ENCODE data around the gene B3GLCT. TPM values are rescaled to one million over a fixed set of nuclear protein-coding genes. Genes with fewer than 3 reads are reported as not detected.

The B3GLCT gene
- total RNA-seq (1 to 10 TPM; 1.6 to 3.4 (median 2.1) TPM), polyA plus RNA-seq (1 to 10 TPM; 1.5 to 1.9 TPM)

DNA sequence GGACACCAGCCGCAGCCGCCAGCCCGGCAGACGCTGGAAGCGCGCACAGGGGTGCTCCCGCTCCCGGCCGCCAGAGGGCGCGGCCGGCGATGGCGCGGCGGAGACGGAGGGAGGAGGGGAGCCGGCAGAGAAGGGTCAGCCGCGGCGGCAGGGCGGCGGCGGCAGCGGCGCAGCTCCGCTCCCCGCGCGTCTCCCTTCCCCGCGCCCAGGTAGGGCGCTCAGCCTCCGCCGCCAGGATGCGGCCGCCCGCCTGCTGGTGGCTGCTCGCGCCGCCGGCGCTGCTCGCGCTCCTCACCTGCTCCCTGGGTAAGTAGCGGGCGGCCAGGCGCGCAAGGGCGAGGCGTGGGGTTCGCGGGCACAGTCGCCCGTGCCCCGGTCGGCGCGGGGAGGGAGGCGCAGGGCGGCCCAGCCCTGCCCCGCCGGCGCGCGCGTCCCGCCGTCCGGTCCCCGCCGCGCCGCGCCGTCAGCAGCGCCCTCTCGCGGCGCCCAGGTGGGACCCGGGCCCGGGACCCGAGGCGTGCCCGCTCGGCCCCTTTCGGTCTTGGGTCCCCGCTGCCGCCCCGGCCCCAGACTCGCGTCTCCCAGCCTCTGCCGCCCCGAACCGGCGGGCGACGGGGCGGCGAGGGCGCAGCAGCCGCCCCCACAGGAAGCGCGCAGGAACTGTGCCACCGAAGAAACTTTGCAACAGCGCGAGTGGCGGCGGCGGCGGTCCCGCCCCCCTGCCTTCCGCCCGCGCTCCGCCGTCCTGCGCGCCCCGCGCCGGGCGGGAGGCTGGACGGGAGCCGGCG lies at the start of gene B3GLCT:
Gene B3GLCT, plus strand, starts transcription at position 127 of the 788 bp plus-strand sequence. Its CDS starts 110 bp downstream, at position 237.
- H3K27me3 ChIP-seq, result no peaks in the 10 kb centered on the region
- intact Hi-C loops (cut with DNase I), result no loop called here
- DNase-seq (peak; percentile 67 to 96 (median 86)), ATAC-seq (peak; percentile 86 to 96 (median 91)), FAIRE-seq (no peak)
- 0% methylated on average over 58 to 126 of the region's 126 CpGs for WGBS, 2 donors
- TF ChIP-seq, protein P1, sequence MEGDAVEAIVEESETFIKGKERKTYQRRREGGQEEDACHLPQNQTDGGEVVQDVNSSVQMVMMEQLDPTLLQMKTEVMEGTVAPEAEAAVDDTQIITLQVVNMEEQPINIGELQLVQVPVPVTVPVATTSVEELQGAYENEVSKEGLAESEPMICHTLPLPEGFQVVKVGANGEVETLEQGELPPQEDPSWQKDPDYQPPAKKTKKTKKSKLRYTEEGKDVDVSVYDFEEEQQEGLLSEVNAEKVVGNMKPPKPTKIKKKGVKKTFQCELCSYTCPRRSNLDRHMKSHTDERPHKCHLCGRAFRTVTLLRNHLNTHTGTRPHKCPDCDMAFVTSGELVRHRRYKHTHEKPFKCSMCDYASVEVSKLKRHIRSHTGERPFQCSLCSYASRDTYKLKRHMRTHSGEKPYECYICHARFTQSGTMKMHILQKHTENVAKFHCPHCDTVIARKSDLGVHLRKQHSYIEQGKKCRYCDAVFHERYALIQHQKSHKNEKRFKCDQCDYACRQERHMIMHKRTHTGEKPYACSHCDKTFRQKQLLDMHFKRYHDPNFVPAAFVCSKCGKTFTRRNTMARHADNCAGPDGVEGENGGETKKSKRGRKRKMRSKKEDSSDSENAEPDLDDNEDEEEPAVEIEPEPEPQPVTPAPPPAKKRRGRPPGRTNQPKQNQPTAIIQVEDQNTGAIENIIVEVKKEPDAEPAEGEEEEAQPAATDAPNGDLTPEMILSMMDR (IDR thresholded peaks at IDR 0.05), result peak; percentile 78 to 94 (median 86)
- H3K36me3 ChIP-seq, result no peaks in the 10 kb centered on the region
- peak within 1 kb of the TSS; percentile 61 to 85 (median 80) for H3K4me3 ChIP-seq
- H3K4me1 ChIP-seq, result peaks cover 0 to 7% (median 0%) of the 10 kb centered on the region in 3 donors
- H3K9me3 ChIP-seq, result no peaks in the 10 kb centered on the region
- H3K27ac ChIP-seq, result peak within 1 kb of the TSS; percentile 85 to 98 (median 92)

DNA sequence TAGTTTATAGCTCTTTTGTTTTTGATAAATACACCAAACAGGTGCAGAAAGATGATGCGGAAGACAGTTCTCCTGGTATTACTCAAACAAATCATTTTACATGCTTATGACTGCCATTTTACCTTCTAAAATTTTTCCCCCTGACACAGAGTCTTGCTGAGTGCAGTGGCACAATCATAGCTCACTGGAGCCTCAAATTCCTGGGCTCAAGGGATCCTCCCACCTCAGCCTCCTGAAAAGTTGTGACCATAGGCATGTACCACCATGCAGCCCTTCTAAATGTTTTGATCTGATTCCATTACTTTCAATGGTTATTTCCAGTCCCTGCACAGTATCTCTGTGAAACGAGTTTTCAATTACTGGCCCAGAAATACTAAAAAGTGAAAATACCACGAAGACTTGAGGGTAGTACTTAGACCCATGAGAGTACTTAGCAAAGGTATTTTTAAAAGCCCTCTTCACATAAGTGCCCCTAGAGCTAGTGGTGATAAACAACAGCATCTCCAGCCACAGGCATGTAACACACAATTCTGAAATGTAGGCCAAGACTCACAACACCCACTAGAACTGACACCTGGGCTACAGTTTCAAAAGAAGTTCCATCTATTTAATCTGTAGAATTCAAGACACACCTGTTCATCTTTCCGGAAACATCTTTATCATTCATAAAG lies 49.3 kb upstream of the B3GLCT start:
- no peaks in the 10 kb centered on the region for H3K27me3 ChIP-seq
- no peaks in the 10 kb centered on the region for H3K4me1 ChIP-seq
- intact Hi-C loops (cut with DNase I), result no loop called here
- TF ChIP-seq, protein P1 (IDR thresholded peaks at IDR 0.05), result no peak
- ATAC-seq (no peak), DNase-seq (no peak), FAIRE-seq (no peak)
- H3K4me3 ChIP-seq, result no peak overlapping the region
- WGBS, 2 donors, result 92% methylated on average over 4 of the region's 4 CpGs
- no peak overlapping the region for H3K27ac ChIP-seq
- H3K9me3 ChIP-seq, result no peaks in the 10 kb centered on the region
- peaks cover 9 to 89% (median 27%) of the 10 kb centered on the region in 3 donors for H3K36me3 ChIP-seq

DNA sequence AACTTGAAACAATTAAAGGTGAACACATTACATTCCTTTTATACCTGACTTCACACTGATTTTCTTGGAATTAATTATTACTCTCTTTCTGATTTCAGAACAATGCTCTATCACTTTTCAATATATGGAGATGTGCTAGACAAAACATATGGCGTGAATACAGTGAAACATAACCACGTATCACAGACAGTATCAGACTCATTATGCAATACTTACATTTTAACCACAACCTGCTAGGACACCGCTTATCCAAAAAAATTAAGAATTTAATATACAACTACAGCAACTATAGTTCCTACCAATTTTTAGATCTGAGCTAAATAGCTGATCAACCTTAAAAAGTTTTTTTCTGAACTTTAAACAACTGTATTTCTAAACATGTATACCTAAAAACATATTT lies 47.9 kb upstream of the B3GLCT start:
- H3K27me3 ChIP-seq, result no peaks in the 10 kb centered on the region
- H3K9me3 ChIP-seq, result no peaks in the 10 kb centered on the region
- peaks cover 9 to 79% (median 24%) of the 10 kb centered on the region in 3 donors for H3K36me3 ChIP-seq
- FAIRE-seq (no peak), DNase-seq (no peak), ATAC-seq (no peak)
- TF ChIP-seq, protein P1 (IDR thresholded peaks at IDR 0.05), result no peak
- intact Hi-C loops (cut with DNase I), result no loop called here
- H3K27ac ChIP-seq, result no peak overlapping the region
- H3K4me3 ChIP-seq, result no peak overlapping the region
- 90 to 97% methylated on average over 3 of the region's 3 CpGs for WGBS, 2 donors
- H3K4me1 ChIP-seq, result no peaks in the 10 kb centered on the region

DNA sequence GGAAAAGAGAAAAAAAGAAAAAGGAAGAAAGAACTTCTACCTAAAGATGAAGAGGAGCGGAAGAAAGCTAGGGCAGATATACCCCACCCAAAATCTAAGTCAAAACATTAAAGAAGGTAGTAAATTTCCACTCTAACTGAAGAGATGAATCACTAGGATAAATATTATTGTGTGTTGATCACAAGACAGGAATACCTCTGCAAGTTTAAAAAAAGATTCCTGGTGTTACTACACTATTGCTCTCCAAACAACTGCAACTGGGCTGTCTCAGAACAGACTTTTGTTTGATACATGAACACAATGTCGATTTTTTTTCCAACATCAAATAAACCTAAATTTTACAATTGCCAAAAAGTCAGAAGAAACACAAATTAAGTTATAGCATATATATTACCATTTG lies 44.8 kb upstream of the B3GLCT start:
- intact Hi-C loops (cut with DNase I), result no loop called here

More for the DNA sequence above, 44.8 kb upstream of the B3GLCT start:
- DNase-seq (no peak), ATAC-seq (no peak), FAIRE-seq (no peak)
- no peaks in the 10 kb centered on the region for H3K9me3 ChIP-seq
- H3K4me1 ChIP-seq, result peaks cover 0 to 8% (median 0%) of the 10 kb centered on the region in 3 donors
- peaks cover 9 to 54% (median 14%) of the 10 kb centered on the region in 3 donors for H3K36me3 ChIP-seq
- no peak overlapping the region for H3K4me3 ChIP-seq
- 89 to 94% methylated on average over 2 of the region's 2 CpGs for WGBS, 2 donors
- TF ChIP-seq, protein P1 (IDR thresholded peaks at IDR 0.05), result no peak
- no peak overlapping the region for H3K27ac ChIP-seq
- H3K27me3 ChIP-seq, result no peaks in the 10 kb centered on the region

Measured in pancreas (tissue), 10 donors.